ENCODE measurements around the gene SLC17A7.

SLC17A7 gene

DNA sequence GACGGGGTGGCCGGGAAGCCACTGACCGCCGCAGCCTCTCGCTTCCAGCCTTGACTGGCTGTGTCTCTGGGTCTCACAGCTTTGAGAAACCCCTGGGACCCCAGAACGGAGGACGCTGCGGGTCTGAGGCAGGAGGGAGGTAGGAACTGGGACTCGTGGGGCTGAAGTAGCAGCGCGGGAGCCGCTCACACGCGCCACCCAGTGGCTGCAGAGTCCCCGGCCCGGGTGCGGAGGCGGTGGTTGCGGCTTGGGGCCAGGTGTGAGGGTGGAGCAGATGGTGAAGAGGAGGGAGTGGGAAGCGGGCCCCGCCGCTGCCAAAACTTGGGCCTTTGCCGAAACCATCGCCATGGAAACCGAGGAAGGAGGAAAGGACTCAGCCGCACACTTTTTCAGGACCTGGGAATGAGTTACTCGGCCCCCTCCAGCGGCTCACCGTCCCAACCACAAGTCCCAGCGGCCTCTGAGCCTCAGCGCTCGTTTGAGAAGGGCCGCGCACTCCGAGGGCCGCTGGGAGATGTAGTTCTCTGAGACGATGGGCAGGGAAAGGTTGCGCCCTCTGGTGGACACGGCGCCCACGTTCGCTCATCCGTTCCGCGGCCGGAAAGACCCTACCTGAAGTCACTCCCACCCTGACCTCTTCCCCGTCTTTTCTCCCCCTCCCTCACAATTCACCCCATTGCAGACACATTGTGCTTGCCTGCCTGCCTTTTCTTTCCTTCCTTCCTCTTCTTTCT is 2.2 kb upstream of the SLC17A7 start:
- peak; percentile 95 for DNase-seq

DNA sequence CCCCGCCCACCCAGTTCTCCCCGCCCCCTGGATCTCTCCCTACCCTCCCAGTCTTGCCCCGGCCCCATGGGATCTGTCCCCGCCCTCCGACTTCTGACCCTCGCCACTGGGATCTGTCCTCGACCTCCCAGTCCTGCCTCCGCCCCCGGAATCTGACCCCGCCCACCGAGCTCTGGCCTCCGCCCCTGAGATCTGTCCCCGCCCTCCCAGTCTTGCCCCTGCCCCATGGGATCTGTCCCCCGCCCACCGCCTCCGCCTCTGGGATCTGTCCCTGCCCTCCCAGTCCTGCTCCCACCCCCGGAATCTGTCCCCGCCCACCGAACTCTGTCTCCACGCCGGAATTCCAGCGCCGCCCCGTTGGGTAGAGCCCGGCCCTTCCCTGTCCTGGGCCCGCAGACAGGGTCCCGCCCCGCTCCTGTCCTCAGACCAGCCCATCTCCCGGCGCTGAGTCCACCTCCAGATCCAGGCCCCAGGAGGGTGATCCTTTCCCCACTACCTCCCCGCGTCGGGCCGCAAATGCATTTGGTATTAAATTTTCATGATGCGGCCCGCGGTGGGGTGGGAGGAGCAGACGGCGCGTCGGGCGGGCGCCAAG is 1.5 kb upstream of the SLC17A7 start:
- no peak for DNase-seq

DNA sequence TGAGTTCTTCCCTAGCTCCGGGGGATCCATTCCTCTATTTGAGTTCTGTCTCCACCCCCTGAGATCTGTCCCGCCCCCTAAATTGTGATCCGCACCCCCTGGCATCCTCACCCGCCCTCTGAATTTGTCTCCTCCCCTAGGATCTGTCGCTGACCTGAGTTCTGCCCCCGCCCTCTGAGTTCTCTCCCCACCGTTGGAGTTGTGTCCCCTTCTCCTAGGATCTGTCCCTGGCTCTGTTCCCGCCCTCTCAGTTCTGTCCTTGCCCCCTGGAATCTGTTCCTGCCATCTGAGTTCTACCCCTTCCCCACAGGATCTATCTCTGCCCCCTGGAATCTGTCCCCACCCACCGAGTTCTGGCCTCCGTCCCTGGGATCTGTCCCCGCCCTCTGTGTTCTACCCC is 1.0 kb upstream of the SLC17A7 start:
- no peak for DNase-seq

DNA sequence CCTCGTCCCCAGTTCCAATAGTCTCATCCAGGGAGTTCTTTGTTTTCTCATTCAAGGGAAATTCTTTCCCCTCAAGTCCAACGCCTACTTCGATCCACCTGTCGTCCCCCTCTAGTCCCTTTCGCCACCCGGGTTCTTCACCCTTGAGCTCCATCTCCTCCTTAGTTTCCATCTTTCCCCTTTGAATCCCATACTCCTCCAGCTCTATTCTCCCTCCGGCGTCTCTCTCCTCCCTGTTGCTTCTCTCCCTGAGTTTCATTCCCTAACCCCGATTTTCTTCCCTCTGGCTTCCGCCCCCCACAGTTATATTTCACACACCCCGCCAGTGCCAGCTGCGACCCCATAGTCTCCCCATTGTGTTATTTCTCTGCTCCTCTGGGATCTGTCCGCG is 628 bp upstream of the SLC17A7 start:
- DNase-seq, result no peak

DNA sequence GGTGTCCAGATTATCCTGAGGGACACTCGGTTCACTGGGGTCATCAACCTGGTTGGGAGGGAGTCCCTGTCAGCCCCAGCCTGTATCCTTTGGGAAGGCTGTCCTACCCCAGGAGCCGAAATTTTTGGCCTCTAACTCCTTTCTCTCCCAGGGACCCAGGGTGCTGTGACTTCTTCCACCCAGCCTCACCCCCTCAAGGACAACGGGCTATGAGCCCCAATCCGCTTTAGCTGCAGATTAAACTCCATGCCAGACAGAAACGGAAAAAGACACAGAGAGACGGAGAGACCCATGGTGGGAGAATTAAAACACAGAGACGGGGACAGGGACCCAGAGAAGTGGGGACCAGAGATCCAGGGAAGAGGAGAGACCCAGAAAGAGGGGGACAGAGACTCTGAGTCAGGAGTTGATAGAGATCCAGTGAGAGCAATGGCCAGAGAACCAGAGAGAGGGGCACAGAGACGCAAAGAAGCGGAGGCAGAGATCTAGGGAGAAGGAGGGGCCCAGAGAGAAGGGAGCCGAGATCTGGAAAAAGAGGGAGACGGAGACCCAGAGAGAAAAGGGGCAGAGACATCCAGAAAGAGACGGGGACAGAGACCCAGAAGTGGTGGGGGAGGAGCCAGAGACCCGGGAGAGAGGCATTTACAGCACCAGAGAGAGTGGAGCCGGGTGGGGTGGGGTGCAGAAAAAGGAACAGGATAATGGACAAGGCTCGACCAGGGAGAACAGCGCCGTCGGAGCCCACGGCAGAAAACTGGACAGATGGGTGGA is 703 bp downstream of the SLC17A7 start:
- no peak for DNase-seq

DNA sequence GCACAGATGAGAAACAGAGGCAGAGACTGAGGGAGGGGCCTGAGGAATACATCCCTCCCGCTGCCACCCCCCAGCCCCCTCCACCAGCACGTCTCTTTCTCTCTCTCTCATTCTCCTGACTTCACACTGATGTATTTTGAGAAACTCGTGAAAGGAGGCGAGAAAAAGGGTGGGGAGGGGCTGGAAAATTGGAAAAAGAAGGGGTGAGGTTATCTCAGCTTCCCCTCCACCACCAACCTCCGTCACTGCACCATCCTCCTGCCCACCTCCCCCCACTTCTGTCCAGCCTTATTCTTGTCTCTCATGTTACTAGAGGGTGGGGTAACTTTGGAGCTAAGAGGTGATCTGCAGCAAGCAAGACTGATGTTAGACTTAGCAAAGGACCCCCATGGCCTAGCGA is 1.5 kb downstream of the SLC17A7 start:
- no peak for DNase-seq

DNA sequence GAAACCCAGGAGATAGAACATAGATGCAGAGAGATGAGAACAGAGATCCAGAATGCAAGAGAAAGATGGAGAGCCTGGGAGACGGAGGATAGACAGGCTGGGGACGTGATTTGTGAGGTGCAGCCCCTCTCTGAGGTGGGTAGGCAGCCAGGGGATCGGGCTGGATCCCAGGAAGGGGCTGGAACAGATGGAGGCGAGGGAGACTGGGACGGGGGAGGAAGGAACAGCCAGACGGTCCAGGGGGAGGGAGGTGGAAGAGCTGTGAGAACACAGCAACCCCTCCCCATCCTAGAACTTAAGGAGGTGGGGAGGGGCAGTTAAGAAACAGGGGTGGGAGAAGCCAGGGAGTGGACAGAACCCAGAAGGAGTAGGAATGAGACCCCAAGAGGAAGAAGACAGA is 3.1 kb downstream of the SLC17A7 start:
- no peak for DNase-seq

DNA sequence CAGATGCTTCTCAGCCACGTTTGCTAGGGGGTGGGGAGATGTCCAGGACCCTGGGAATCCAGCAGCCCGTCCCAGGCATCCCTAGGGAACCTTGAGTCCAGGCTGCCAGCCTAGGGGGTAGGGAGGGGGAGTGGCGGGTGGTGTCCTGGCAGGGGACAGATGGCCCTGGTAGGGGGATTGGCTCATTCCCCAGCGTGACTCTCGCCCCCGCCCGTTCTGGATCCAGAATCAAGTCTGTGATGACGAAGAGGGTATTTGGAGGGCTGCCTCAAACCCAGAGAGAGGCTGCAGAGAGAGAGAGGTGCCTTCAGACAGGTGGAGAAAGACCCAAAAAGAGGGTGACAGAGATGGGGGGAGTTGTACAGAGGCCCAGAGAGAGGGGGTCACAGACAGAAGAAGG is 4.1 kb downstream of the SLC17A7 start:
- no peak for DNase-seq

DNA sequence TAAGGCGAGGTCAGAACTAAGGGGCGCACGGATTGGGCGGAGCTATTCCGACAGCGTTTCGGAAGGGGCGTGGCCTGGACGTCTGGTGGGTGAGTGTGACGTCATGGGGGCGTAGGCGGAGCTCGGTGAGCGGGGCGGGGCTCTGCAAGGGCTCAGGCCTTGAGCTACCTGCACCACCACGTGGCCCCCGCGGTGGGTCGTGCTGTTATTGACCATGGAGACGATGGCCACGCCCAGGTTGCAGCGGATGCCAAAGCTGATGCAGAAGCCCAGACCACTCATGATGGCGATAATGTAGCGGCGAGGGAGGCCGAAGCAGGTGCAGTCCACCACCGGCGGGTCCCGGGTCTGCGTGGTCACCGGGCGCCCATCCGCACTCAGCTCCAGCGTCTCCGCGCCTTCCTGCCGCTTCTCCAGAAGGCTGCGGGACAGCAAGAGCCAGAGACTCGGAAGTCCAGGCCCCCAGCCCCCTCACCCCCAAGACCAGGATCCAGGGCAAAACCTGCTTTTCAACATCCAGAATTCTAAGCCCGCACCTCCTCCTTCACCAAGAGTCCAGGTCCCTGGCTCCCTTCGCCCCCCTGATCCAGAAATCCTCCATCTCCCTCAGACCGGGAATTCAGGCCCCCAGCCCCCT is 4.8 kb downstream of the SLC17A7 start:
- no peak for DNase-seq

DNA sequence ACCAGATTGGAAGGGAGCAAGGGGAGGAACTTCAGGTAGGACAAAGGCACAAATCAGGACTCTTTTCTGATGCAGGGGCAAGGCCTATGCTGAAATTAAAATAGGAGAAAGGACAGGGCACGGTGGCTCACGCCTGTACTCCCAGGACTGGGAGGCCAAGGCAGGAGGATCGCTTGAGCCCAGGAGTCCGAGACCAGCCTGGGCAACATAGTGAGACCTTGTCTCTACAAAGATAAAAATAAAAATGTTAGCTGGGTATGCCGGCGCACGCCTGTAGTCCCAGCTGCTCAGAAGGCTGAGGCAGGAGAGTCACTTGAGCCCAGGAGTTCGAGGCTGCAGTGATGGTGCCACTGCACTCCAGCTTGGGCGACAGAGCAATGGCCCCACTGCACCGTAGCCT is 5.7 kb downstream of the SLC17A7 start:
- DNase-seq, result no peak

DNA sequence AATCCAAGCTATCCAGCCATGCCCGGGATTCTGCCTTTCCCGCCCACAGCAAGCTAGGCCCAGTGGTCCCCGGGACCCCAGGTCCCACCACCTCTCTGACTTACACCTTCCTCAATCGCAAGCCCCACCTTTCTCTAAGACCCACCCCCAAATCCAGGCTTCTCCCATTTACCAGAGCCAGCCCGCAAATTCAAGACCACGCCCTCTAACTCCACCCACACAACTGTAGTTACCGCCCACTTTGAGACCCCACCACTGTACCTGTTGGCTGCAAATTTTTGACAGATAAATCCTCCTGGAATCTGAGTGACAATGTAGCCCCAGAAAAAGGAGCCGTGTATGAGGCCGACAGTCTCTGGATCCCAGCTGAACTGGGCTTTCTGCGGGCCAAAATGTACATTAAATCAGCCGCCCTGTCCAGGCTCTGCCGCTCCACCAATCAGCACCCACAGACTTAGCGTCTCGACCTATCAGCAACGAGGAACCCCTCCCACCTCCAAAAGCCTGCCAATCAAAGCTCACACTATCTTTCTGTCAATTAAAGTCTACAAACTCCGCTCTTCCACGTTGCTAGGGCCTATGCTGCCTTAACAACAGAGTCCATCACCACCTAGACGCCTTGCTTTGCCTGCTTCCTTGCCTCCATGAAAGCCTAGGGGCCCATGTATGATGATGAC is 6.3 kb downstream of the SLC17A7 start:
- no peak for DNase-seq

DNA sequence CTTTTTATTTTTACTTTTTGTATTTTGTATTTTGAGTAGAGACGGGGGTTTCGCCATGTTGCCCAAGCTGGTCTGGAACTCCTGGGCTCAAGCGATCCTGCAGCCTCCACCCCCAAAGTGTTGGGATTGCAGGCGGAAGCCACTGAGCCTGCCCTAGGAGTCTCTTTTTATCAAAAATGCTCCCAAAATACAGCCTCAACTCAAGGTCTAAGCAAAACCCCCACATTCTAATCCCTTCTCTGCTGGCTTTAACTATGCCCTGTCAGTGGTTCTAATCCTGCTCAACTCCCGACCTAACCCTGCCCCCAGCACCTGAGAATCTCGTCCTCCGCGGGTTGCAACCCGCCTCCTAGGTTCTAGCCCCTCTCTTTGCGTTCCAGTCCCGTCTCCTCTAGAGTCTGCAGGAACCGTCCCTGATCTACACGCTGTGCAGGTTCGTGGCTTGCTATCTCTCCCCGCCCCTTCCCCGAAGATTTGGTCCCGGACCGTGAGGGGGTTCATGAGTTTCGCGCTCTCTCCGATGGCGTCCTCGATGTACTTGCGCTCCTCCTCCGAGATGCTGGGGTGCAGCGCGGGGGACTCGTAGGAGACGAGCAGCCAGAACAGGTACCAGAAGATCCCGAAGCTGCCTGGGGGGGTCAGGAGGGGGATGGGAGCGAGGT is 8.0 kb downstream of the SLC17A7 start:
- no peak for DNase-seq

DNA sequence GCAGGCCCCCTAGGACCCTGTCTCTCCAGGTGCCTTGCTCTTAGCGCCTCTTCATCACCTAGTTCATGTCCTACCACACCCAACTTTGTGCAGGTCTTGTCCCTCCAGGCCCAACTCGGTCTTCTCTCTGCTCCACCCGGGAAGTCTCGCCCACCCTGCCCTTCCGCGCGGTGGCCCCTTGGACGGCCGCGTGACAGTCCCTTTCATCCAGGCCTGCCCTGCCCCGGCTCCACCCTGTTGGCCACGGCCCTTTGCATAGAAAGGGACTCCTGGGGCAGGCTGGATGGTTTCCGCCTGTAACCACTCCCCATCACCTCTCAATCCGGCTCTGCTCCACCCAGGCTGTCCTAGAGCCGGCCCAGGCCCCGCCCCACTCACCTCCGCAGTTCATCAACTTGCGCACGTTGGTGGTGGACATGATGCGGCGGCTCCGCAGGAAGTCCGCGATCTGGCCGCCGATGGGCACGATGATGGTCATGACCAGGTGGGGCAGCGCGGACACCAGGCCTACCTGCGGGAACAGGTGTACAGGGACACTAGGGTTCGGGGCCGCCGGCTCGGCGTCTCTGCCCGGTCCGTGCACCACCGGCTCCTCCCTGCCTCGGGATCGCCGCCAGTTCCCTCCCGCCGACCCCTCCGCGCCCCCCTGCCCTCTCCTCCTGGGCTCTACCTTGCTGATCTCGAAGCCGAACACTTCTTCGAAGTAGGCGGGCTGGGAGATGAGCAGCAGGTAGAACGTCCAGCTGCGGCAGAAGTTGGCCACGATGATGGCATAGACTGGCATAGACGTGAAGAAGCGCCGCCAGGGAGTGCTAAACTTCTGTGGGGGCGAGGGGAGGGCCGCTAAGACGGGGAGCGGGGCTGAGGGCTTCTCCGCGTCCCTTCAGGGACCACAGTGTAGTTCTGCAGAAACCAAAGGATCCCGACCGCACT is 8.9 kb downstream of the SLC17A7 start:
- no peak for DNase-seq

DNA sequence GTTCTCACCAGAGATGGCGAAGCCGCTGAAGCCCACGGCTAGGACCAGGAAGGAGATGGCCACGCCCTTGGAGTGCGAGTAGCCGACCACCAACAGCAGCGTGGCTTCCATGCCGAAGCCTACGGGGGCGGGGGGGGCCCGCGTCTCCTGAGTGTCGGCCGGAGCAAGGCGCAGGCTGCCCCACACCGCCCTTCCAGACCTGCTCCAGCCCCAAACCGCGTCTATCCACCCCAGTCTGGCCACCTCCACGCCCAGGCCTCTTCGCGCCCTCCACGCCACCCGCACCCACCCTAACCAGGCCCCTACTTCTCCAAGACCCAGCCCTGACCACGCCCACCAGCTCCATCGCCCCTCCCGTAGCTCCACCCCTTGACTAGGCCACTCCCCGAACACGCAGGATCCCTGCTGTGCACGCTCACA is 10.0 kb downstream of the SLC17A7 start:
- peak; percentile 32 for DNase-seq

DNA sequence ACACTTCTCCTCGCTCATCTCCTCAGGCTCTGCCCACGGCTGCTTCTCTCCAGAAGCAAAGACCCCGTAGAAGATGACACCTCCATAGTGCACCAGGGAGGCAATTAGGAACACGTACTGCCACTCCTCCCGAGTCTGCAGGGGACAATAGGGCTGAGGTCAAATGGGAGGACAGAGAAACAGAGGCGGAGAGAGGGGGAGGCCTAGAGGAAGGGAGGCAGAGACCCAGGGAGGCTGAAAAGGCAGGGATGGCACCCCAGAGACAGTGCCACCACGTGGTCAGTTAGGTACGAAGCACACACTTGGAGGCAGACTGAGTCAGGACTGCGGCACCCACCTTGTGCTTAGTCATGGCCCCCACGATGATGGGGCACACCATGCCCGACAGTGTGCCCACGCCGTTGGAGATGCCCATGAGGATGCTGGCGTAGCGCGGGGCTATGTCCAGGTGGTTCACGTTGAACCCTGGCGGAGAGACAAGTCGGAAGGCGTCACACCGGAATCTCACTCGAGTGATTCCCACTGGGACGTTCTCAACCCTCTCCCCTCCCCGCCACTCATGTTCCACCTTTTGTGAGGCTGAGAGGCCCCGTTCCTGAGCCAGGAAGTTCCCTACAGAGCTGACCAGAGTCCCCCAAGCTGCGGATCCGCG is 10.5 kb downstream of the SLC17A7 start:
- DNase-seq, result no peak

DNA sequence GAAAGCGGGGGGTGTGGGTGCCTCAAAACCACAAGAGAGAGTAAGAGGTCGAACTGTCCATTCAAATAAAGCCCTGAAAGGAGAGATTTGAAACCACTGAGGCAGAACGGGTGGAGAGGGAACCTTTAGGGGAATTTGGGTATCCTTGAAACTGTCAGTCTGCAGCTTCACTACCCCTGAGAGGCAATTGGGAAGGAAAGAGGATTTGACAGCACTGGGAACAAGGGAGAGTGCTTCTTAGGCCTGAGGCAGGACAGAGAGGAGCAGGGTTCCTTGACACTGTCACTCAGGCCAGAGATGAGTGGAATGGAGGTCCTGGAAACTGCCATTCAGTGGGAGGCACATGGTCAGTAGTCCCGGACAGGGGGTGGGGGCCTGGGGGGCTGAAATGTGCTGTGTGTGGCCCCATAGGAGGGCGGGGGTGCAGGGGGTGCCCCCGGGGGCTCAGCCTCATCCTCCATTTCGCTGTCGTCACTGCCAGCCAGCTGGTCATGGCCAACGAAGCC is 11.1 kb downstream of the SLC17A7 start:
- DNase-seq, result no peak

DNA sequence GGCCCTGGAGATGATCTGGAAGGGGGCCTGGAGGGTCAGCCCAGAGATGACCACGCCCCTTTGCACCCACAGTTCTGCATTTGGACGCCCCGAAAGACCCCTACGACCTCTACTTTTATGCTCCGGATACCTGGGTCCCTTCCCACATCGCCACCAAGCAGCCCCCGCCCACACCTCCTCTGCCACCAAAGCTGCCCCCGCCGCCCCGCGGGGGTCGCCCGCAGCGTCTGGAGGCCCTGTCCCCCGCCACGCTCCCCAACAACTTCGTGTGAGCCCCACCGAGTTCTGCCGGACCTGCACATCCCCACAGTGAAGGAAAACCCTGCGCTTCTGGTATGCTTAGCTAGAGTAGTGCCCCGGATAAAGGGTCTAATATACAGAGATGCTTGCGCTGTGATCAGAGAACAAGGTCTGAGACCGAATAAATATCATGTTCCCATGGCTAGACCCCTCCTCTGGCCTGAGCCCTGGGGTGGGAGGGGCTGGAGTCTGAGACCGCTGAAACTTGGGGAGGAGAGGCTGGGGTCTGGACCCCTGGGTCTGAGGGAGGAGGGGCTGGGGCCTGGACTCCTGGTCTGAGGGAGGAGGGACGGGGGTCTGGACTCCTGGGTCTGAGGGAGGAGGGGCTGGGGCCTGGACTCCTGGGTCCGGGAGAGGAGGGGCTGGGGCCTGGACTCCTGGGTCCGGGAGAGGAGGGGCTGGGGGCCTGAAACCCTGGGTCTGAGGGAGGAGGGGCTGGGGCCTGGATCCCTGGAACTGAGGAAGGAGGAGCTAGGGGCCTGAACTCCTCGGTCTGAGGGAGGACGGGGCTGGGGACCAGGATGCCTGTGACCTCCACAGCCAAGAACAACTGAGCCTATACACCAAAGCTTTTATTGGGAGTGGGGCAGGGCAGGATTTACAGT is 12.5 kb downstream of the SLC17A7 start:
- DNase-seq, result no peak

DNA sequence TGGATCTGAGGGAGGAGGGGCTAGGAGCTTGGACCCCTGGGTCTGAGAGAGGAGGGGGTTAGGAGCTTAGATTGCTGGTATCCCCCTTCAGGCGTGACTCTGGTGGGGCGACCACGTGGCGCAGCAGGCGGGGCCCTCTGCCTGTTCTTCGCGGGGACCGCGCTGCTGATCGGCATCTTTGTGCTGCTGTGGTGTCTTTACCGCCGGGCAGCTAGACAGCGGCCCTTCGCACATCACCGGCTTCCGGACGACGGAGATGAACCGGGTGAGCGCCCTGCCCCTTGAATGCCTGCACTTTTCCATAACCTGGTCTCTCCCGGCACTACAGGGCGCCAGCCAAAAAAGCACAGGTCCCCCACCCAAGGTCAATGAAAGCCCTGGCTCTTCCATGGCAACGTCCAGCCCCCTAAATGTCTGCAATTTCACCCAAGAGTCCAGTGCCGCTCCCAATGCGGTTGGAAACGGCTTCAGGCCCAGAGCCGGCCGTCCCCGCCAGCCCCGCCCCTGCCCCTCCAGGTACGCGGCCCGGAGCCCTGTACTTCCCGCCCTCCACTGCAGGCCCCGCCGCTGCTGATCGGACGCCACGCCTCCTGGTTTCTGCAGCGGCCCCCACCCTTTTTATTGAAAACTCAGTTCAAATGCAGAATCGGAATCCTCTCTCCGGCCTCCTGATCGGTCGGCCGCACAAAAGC is 13.3 kb downstream of the SLC17A7 start:
- DNase-seq, result no peak

DNA sequence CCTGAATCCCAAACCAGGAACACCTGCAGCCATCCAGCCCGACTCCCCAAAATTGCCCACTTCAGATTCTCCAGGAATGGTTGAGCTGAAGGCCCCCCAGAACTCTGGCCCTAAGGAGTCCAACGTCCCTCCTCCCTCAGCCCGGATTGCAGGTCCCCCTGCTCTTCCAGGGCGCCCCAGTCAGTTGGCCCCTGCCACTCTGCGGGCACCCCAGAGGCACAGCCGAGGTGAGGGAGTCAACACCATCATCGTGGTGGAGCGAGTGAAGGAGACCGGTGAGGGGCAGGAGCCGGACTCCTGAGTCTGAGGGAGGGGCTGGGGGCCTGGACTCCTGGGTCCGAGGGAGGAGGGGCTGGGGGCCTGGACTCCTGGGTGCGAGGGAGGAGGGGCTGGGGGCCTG is 14.0 kb downstream of the SLC17A7 start:
- no peak for DNase-seq
